Stimulated activated naive CD4-positive, alpha-beta T cell (primary cell): ENCODE measurements around the gene TRAPPC3.
A peak's percentile ranks its signal among the peaks of the same experiment; 100 is the strongest.
"Not testable (repeated sequence)": the region's sequence is repeated elsewhere in the genome, so short reads cannot be mapped to it uniquely, and the experiment has no call there.

Source experiments
- DNase-seq, 6 experiments: peaks; one replicate each; lab custom pipeline; 2025; lab: John Stamatoyannopoulos, UW

Gene TRAPPC3

GRCh38 chr1:36149237-36149972, at the start of gene TRAPPC3:
Gene TRAPPC3 (minus strand): TSS chr1:36149486. CDS start chr1:36149378, 108 bp downstream.
- DNase-seq = peak; percentile 97 to 100 (median 98)

DNA sequence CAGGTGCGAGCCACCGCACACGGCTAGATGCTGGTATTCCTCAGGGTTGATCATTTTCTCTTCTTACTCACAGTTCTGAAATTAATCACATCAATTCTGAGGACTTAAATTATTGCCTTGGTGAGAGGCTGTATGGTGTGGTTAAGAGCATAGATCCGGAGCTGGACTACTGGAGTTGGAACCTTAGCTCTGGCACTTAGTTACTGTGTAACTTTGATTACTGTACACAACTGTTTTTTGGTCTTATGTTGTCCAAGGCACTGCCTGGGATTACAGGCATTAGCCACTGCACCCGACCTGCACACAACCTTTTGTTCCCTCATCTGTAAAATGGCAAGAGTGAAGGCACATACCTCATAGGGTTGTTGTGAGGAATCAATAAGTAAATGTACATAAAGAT, 49.4 kb upstream of the TRAPPC3 start:
- no peak for DNase-seq

GRCh38 chr1:36196805-36197204, 47.5 kb upstream of the TRAPPC3 start:
- DNase-seq = not testable (repeated sequence)

DNA sequence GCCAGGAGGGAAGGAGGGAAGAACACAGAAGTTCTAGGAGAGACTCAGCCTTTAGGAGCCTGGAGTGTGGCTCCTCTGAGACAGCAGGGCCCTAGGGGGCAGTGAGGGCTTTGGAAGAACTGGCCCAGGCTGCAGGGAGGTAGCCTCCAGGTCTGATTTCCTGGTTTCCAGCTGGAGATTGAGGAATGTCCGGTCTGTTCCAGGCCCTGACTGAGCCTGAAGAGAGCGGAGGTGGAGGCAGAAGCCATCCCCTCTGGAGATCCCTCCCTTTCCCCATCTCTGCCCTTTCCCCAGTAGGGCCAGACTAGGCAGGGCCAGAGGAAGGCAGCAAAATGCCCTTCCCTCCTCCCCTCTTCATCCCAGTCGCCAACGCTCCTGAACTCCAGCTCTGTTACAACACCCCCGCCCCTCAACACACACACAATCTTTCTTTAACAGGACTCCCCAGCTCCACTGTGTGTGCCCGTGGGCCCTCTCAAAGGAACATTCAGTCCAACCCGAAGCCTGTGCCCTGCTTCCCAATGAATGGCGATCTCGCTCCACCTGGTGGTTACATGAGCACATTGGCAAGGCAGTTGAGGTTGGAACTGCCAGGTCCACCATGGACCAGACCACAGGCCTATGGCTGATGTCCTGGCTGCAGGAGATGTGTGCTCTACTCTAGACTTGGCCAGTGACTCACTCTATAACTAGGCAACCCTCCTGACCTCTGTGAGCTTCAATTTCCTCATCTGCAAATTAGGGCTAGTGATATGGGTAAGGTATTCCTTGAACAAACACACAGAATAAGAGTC, 38.7 kb upstream of the TRAPPC3 start:
- peak; percentile 53 to 86 (median 78) for DNase-seq

- DNase-seq = peak in 1 of 6 experiments; percentile 12
Measured at GRCh38 chr1:36183309-36183856, 34.1 kb upstream of the TRAPPC3 start.

DNA sequence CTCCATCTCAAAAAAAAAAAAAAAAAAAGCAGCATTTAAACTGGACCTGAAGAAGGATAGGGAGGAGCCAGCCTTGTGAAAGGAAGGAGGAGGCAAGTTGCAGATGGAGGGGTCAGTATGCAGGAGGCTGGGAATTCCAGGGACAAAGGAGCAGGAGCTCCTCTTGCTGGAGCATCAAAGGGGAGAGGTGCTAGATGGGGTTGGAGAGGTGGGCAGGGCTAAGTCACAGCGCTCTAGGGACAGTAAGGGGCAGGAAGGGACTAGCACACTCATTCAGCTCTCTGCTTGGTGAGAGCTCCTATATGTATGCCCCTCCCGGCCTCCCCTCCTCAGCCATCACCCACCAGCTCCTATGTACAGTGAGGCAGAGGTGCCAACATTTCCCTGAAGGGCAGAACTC, 33.4 kb upstream of the TRAPPC3 start:
- DNase-seq = no peak

GRCh38 chr1:36179220-36179600, 29.9 kb upstream of the TRAPPC3 start:
- no peak for DNase-seq

GRCh38 chr1:36178471-36179219, 29.4 kb upstream of the TRAPPC3 start:
- DNase-seq = no peak

DNA sequence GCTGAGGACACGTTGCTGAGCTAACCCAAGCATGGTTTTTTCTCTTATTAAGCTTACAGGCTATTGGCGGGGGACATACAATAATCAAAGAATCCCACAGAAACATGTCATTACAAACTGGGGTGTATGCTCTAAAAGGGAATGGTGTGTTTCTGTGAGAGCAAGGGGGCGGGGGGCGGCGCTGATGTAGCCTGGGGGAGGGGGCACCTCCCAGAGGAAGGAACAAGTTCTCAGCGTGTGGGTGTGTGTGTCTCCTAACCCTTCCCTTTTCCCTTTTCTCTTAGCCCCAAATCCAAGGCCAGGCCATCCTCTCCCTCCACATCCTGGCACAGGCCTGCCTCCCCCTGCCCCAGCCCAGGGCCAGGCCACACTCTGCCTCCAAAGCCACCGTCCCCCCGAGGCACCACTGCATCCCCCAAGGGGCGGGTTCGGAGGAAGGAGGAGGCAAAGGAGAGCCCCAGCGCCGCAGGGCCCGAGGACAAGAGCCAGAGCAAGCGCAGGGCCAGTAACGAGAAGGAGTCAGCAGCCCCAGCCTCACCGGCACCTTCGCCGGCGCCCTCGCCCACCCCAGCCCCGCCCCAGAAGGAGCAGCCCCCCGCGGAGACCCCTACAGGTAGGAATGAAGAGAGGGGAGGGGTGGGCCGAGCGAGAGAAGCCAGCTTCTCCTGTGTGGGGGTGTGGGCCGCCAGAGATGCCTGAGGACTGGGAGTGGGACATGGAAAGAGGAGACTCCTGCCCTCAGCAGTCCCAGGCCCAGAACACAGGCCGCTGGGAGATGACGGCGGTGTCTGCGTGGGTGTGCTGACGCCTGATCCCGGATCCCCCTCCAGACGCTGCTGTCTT, 28.5 kb upstream of the TRAPPC3 start:
- no peak for DNase-seq

- no peak for DNase-seq
Measured at GRCh38 chr1:36176106-36176949, 27.0 kb upstream of the TRAPPC3 start.

GRCh38 chr1:36175137-36176095, 26.1 kb upstream of the TRAPPC3 start:
- no peak for DNase-seq

DNA sequence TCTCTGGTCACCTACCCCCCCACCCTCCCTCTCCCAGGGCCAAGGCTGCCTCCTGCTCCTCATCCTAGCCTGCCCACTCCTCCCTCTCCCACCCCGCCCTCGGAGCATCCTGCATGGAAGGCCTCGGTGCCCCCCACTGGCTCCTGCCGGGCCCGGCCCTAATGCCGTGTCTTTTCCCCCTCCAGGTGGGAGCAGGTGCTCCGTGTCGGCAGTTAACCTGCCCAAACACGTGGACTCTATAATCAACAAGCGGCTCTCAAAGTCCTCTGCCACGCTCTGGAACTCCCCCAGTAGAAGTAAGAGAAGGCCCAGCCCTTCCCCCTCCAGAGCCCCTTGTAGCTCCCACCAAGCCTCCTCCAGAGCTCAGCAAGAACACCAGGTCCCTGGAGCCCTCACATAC, 25.4 kb upstream of the TRAPPC3 start:
- no peak for DNase-seq

GRCh38 chr1:36172983-36173382, 23.7 kb upstream of the TRAPPC3 start:
- DNase-seq = no peak

DNA sequence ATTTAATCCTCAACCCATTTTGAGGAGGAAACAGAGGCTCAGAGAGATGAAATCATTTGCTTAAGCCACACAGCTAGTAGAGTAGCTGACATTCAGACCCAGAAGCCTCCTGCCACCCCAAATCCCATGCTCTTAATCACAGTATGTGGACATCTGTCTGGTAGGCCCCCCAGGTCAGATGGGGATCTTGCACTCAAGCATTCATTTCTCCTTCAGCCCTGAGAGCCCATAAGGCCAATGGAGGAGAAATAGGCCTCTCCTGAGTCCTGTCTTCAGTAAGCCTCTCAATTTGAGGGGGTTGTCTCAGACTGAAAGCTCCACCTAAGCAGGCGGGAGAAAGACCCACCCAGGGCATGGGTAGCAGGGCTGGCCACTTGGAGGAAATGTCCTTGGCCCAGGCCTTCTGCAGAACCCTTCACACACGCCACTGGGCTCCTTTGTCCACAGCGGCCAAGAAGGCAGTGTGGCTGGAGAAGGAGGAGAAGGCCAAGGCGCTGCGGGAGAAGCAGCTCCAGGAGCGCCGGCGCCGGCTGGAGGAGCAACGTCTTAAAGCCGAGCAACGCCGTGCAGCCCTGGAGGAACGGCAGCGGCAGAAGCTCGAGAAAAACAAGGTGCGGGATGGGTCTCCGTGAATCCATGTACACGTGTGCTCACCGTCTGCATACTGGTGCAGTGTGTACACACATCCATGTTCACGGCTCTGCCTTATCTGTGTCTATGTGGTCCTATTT, 22.9 kb upstream of the TRAPPC3 start:
- no peak for DNase-seq

GRCh38 chr1:36170643-36171412, 21.5 kb upstream of the TRAPPC3 start:
- DNase-seq = no peak

DNA sequence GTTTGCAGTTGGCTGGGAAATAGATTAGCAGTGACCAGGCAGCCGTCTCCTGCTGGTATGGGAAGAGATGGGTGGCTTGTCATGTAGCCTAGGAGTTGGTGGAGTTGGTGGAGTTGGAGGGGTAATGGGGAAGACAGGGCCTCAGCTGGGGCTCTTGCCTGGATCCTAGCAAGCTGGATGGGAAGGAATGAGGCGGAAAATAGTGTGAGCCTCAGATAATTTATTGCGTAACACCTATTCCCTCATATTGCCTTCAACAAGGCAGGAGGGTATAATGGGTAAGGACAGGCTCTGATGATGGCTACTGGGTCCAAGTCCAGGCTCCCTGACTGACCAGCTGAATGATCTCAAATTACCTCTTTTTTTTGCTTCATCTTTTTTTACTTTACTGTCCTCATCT, 19.2 kb upstream of the TRAPPC3 start:
- no peak for DNase-seq

GRCh38 chr1:36166938-36167905, 17.9 kb upstream of the TRAPPC3 start:
- DNase-seq = no peak
